HepG2 (cell line): ENCODE results near the gene OR4A15. TPM values are rescaled to one million over a fixed set of nuclear protein-coding genes. Genes with fewer than 3 reads are reported as not detected.

ENCODE experiments used
- ATAC-seq: fragments of 200-7000 bp; cut with Tn5 transposase; 3 replicates; pipeline ENCODE4 v1.9.1; 2020; ENCODE audit warnings: mild to moderate bottlenecking, moderate library complexity
- BruUV-seq: library from RNA; stranded (reverse); fragments of 400-500 nt; replicated peaks from 2 replicates; lab custom pipeline; 2021; lab: Mats Ljungman, UMichigan
- CTCF ChIA-PET: fragments of 300-600 bp; formaldehyde crosslinking; extraction: SDS; loops from one replicate; lab custom pipeline; 2021; ENCODE audit warnings: low total read pairs, inconsistent platforms, low intra/inter-chr PET ratio; lab: Yijun Ruan, JAX
- POLR2A ChIA-PET: fragments of 350-600 bp; sonication (Branson Sonifier 250); formaldehyde crosslinking; loops from one replicate; lab custom pipeline; 2020; ENCODE audit warnings: antibody characterized with exemption, inconsistent platforms; lab: Yijun Ruan, JAX
- DNase-seq: peaks from one replicate; pipeline ENCODE4 v3.0.0-alpha.2; 2015; ENCODE audit warnings: low spot score
- FAIRE-seq: peaks from 3 replicates; lab custom pipeline; 2011; peaks lifted over from hg19 to GRCh38; lab: Jason Lieb, UNC
- H2AFZ ChIP-seq: one replicate; pipeline ENCODE4 v1.6.1; 2011; ENCODE audit warnings: low read length, inconsistent platforms
- H3K27ac ChIP-seq: fragments of 300-600 bp; 3 replicates; pipeline ENCODE4 v1.8.0; 2011; ENCODE audit warnings: mixed run types, mild to moderate bottlenecking, mixed read lengths, low read length, inconsistent platforms; ENCODE audit not compliant: insufficient read depth; ENCODE audit errors: extremely low read length
- H3K27me3 ChIP-seq, 2 experiments: fragments of 200-600 bp in 1 of 2; 2 replicates in 1 of 2; 3 replicates in 1 of 2; pipeline versions ENCODE4 v1.6.0 to v1.8.0; 2011; ENCODE audit warnings: low read length in 2 of 2, mild to moderate bottlenecking in 2 of 2, moderate library complexity in 2 of 2, inconsistent platforms in 1 of 2; ENCODE audit not compliant: insufficient read depth in 2 of 2, control insufficient read depth in 1 of 2
- H3K36me3 ChIP-seq, 2 experiments: fragments of 200-600 bp in 1 of 2; replicated peaks in 1 of 2; 2 replicates in 1 of 2; 3 replicates in 1 of 2; pipeline versions ENCODE4 v1.5.1 to v1.8.0; 2011; ENCODE audit warnings: low read length in 2 of 2, inconsistent platforms in 1 of 2; ENCODE audit not compliant: insufficient read depth in 2 of 2, control insufficient read depth in 1 of 2
- H3K4me1 ChIP-seq: 2 replicates; pipeline ENCODE4 v1.5.1; 2012; ENCODE audit warnings: low read length, inconsistent platforms; ENCODE audit not compliant: insufficient read depth
- H3K4me2 ChIP-seq: 2 replicates; pipeline ENCODE4 v1.6.0; 2011; ENCODE audit warnings: low read depth, low read length, inconsistent platforms
- H3K4me3 ChIP-seq, 3 experiments: fragments of 200-600 bp in 1 of 3; sonication (generic), shearing (Covaris generic) in 1 of 3; replicated peaks in 1 of 3; 2 replicates each; pipeline ENCODE4 v1.5.1; 2011 to 2016; ENCODE audit warnings: low read length in 3 of 3, inconsistent platforms in 2 of 3, low read depth in 2 of 3, mild to moderate bottlenecking in 2 of 3, control low read depth in 1 of 3, mixed read lengths in 1 of 3; ENCODE audit not compliant: insufficient read depth in 1 of 3
- H3K79me2 ChIP-seq: one replicate; pipeline ENCODE4 v1.6.1; 2011; ENCODE audit warnings: low read length, inconsistent platforms; ENCODE audit not compliant: insufficient read depth
- H3K9ac ChIP-seq: 2 replicates; pipeline ENCODE4 v1.6.0; 2011; ENCODE audit warnings: mild to moderate bottlenecking, low read depth, low read length, inconsistent platforms; ENCODE audit not compliant: insufficient read depth
- H3K9me3 ChIP-seq: 2 replicates; pipeline ENCODE4 v1.5.1; 2012; ENCODE audit warnings: mild to moderate bottlenecking, low read length
- H4K20me1 ChIP-seq: 2 replicates; pipeline ENCODE4 v1.6.0; 2011; ENCODE audit warnings: inconsistent platforms, mild to moderate bottlenecking, low read length, moderate library complexity; ENCODE audit not compliant: insufficient read depth
- ATF5 ChIP-seq: sonication (generic); formaldehyde crosslinking; IDR thresholded peaks from 2 replicates; pipeline ENCODE4 v1.4.0; 2020; ENCODE audit warnings: mild to moderate bottlenecking, low read depth, missing genetic modification reagents
- FOXC1 ChIP-seq: sonication (generic); formaldehyde crosslinking; IDR thresholded peaks from 2 replicates; pipeline ENCODE4 v1.8.0; 2022; ENCODE audit warnings: mild to moderate bottlenecking, missing genetic modification reagents, borderline replicate concordance
- HINFP ChIP-seq: sonication (generic); formaldehyde crosslinking; IDR thresholded peaks from 2 replicates; pipeline ENCODE4 v1.4.0; 2020; ENCODE audit warnings: low read depth, mild to moderate bottlenecking, missing genetic modification reagents
- IKZF1 ChIP-seq: fragments of 450-650 bp; IDR thresholded peaks from 2 replicates; pipeline ENCODE4 v1.7.1; 2016
- KLF9 ChIP-seq: IDR thresholded peaks from 2 replicates; pipeline ENCODE4 v1.6.1; 2016; ENCODE audit warnings: low read depth
- NFATC3 ChIP-seq: sonication (generic); formaldehyde crosslinking; IDR thresholded peaks from 2 replicates; pipeline ENCODE4 v1.5.1; 2020; ENCODE audit warnings: mild to moderate bottlenecking, missing genetic modification reagents
- NR2F2 ChIP-seq: IDR thresholded peaks from 2 replicates; pipeline ENCODE4 v1.6.1; 2012; ENCODE audit warnings: low read depth, inconsistent platforms, borderline replicate concordance
- POGK ChIP-seq: sonication (generic); formaldehyde crosslinking; conservative IDR thresholded peaks from 2 replicates; pipeline ENCODE4 v1.8.0; 2022; ENCODE audit warnings: mild to moderate bottlenecking, moderate library complexity, missing genetic modification reagents
- USF2 ChIP-seq, 2 experiments: sonication (generic) in 1 of 2; formaldehyde crosslinking in 1 of 2; IDR thresholded peaks; 2 replicates each; pipeline versions ENCODE4 v1.5.1 to v1.6.1; 2011 to 2020; ENCODE audit warnings: borderline replicate concordance in 1 of 2, low read depth in 1 of 2, low read length in 1 of 2, mild to moderate bottlenecking in 1 of 2, missing genetic modification reagents in 1 of 2, moderate library complexity in 1 of 2
- ZKSCAN8 ChIP-seq: IDR thresholded peaks from 2 replicates; pipeline ENCODE4 v1.6.1; 2016; ENCODE audit warnings: borderline replicate concordance, missing genetic modification reagents, missing compliant biosample characterization
- ZNF251 ChIP-seq: sonication (generic); formaldehyde crosslinking; IDR thresholded peaks from 2 replicates; pipeline ENCODE4 v1.9.0; 2021; ENCODE audit warnings: mild to moderate bottlenecking, missing genetic modification reagents
- ZNF264 ChIP-seq: sonication (generic); formaldehyde crosslinking; IDR thresholded peaks from 2 replicates; pipeline ENCODE4 v1.4.0; 2020; ENCODE audit warnings: missing genetic modification reagents
- ZNF660 ChIP-seq: sonication (generic); formaldehyde crosslinking; IDR thresholded peaks from 2 replicates; pipeline ENCODE4 v1.5.1; 2020; ENCODE audit warnings: mild to moderate bottlenecking, low read depth, missing genetic modification reagents, borderline replicate concordance
- ZNF7 ChIP-seq: IDR thresholded peaks from 2 replicates; pipeline ENCODE4 v1.6.1; 2016; ENCODE audit warnings: missing biosample characterization, missing genetic modification reagents
- WGBS: methylation state at CpG from one replicate; pipeline ENCODE4 v1.1.6; 2017; ENCODE audit warnings: low lambda C conversion rate; 5-methylcytosine and 5-hydroxymethylcytosine counted together
- in situ Hi-C: cut with HindIII; loops from 2 replicates; pipeline ENCODE4 v1.10.0; 2017; ENCODE audit warnings: low pct_unique_long_range_greater_than_20kb; ENCODE audit not compliant: extremely low pct_ligation_motif_present
- intact Hi-C: fragments of 100-400 bp; cut with micrococcal nuclease; formaldehyde crosslinking; loops from one replicate; pipeline ENCODE4 v1.10.0; 2022; ENCODE audit not compliant: unreplicated experiment
- polyA plus RNA-seq, 8 experiments: library from polyadenylated mRNA; depleted of rRNA in 3 of 8; stranded (reverse) in 7 of 8; unstranded in 1 of 8; fragments of >200 nt; fragmentation: Illumina TruSeq in 4 of 8; extraction: Trizol in 4 of 8; gene quantifications; 2 replicates each; pipeline versions ENCODE4 v1.2.1 to v1.2.3, GENCODE V29; 2011 to 2016; ENCODE audit warnings: low read depth in 4 of 8, missing spikeins in 1 of 8, mixed read lengths in 1 of 8; ENCODE audit not compliant: insufficient read depth in 1 of 8
- total RNA-seq, 5 experiments: library from RNA; depleted of rRNA; stranded (reverse); fragments of >200 nt; fragmentation: Illumina TruSeq; extraction: Trizol; gene quantifications; 2 replicates each; pipeline ENCODE4 v1.2.3, GENCODE V29; 2016; ENCODE audit warnings: low read depth in 1 of 5

OR4A15 gene
- total and polyA plus RNA-seq, 2 of the 13 experiments (the other 11 are each of a cell fraction or from before 2014, with no cell fraction given), result not detected

GRCh38 chr11:55349032-55349431 lies 18.7 kb upstream of the OR4A15 start:
- POLR2A ChIA-PET, result no interaction called here
- CTCF ChIA-PET, result no interaction called here
- intact Hi-C loops, result no loop called here
- no CpG with 5 or more reads among the region's 1 CpG for WGBS
- Histone ChIP-seq H3K79me2 (no peaks in the 10 kb centered on the region), H3K27ac (no peak overlapping the region), H3K4me2 (no peak overlapping the region), H3K36me3 (no peaks in the 10 kb centered on the region), H3K27me3 (no peaks in the 10 kb centered on the region; a peak in 1 of 5 replicates), H3K4me3 (no peak overlapping the region), H4K20me1 (no peaks in the 10 kb centered on the region), H3K4me1 (no peaks in the 10 kb centered on the region), H3K9me3 (peaks cover 76% of the 10 kb centered on the region), H2AFZ (no peak overlapping the region)
- no TSS peak for BruUV-seq
- DNase-seq (no peak), ATAC-seq (no peak)
- in situ Hi-C loops, result no loop called here
- TF ChIP-seq POGK (no peak), ZKSCAN8 (no peak), ZNF264 (CRISPR knock-in tag) (no peak), KLF9 (no peak), ZNF660 (CRISPR knock-in tag) (no peak), IKZF1 (no peak), FOXC1 (CRISPR knock-in tag) (no peak), ATF5 (CRISPR knock-in tag) (no peak), USF2 (IDR thresholded peaks at IDR 0.05; ENCODE audit: low read depth, low read length) (no peak), USF2 (CRISPR knock-in tag; IDR thresholded peaks at IDR 0.05; ENCODE audit: borderline replicate concordance) (no peak), NFATC3 (CRISPR knock-in tag) (no peak), ZNF251 (CRISPR knock-in tag) (no peak), HINFP (CRISPR knock-in tag) (no peak), ZNF7 (CRISPR knock-in tag) (no peak), NR2F2 (no peak)
- TF ChIP-seq, all 625 proteins: peak for 0
- no peak for FAIRE-seq
- no peak overlapping the region for H3K9ac ChIP-seq
